ENCODE measurements around the gene CALR. TPM values are rescaled to one million over a fixed set of nuclear protein-coding genes. Genes with fewer than 3 reads are reported as not detected.

The CALR gene
- 525 TPM for total RNA-seq

GRCh38 chr19:12937927-12938778 is at the start of gene CALR:
Gene CALR, plus strand, starts transcription at chr19:12938609. Its CDS starts 71 bp downstream, at chr19:12938680.

GRCh38 chr19:12890787-12891552 is 47.4 kb upstream of the CALR start, which contains the start of gene GCDH:
Gene GCDH, plus strand, starts transcription at chr19:12891160. Its CDS starts 145 bp downstream, at chr19:12891305.

DNA sequence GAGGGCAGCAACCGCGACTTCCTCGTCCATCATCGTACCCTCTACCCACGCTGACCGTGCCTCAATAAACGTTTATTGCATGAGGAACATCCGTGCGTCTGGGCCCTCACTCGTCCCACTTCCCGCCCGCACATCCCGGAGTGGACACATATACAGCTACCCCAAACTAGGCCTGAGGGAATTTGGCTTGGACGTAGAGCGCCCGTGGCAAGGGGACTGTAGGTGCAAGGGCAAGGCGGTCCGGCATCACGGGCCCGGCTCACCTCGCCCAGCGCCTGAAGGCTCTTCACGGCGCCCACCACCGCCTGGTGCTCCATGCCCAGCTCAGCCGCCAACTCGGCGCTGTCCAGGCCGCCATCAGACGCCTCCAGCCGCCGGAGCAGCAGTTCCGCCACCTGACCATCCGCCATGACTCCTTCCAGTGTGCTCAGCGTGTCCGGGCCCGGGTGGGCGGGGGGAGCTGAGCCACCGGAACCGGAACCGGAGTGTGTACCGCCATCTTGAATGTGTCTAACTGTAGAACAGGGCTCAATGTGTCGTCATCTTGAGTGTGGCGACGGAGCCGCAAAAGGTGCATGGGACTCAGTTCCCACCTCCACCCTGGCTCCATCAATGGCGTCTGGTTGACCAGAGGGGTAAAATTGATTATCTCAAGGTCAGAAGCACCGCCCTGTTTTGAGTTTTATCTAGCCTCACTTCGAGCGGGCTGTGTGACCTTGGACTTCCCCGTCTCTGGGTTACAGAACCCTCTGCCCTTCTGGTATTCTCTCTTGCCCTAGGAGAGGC is 4.9 kb upstream of the CALR start, which contains the start of gene FARSA:
Gene FARSA, minus strand, starts transcription at position 425 of the 786 bp plus-strand sequence. Its CDS starts 15 bp downstream, at position 410.

GRCh38 chr19:12945479-12946091 is 7.2 kb downstream of the CALR start, which contains the start of gene RAD23A:
Gene RAD23A, plus strand, starts transcription at chr19:12945862. Its CDS starts 87 bp downstream, at chr19:12945949.

DNA sequence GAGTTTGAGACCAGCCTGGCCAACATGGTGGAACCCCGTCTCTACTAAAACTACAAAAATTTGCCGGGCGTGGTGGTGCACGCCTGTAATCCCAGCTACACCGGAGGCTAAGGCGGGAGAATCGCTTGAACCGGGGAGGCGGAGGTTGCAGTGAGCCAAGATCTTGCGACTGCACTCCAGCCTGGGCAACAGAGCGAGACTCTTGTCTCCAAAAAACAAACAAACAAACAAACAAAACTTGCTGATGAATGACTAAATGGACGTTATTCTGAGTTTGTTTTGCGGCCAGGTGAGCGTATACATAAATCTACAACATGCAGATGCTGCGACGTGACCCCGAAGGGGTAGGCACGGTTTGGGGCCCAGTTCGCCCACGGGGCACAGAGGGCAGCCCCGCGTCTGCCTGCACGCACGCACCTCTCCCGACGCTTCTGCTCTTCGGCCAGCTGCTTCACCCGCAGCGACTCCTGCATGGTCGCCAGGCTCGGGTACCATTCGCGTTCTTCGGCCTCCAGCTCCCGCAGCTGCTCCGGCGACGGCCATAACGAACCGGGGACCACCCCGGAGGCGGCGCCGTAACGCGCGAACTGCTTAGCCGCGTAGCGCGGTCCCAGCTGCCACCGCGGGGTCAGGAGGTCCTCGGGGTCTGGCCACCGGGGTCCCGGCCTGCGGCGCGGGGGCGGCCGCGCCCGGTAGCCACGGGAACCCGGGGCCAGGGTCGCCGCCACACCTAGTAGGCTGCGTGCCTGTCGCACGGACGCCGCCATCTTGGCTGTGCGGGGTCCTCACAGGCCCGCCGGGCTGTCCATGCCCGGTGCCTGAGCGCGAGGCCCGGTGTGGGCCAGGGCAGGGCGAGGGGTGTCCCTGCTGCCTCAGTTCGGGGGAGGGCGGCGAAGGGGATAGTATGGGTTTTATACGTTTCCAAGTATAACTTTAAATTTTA is 18.3 kb downstream of the CALR start, which contains the start of gene GADD45GIP1:
Gene GADD45GIP1, minus strand, starts transcription at position 778 of the 943 bp plus-strand sequence. Its CDS starts 11 bp downstream, at position 767.

GRCh38 chr19:12969292-12969988 is 31.0 kb downstream of the CALR start, which contains the start of gene DAND5:
Gene DAND5, plus strand, starts transcription at chr19:12969576. Its CDS starts 85 bp downstream, at chr19:12969661.

Small RNA genes within 50 kb of the gene (small RNA-seq; reads per million reads assigned to genes)
- gene MIR5695 (ENCODE audit: low replicate concordance) (0.16 reads per million), gene MIR6515 (ENCODE audit: low replicate concordance) (not detected)

Other genes starting within 250 kb of the CALR start
- 13.4 TPM for gene FBXW9, start 242.0 kb upstream of the CALR start, total RNA-seq
- 75.0 TPM for gene TNPO2, start 214.7 kb upstream of the CALR start, total RNA-seq
- 87.8 TPM for gene TRIR, start 203.9 kb upstream of the CALR start, total RNA-seq
- 48.2 TPM for gene GET3, start 201.1 kb upstream of the CALR start, total RNA-seq
- gene BEST2, start 186.8 kb upstream of the CALR start, total RNA-seq, result not detected
- 55.4 TPM for gene HOOK2, start 163.1 kb upstream of the CALR start, total RNA-seq
- gene JUNB, start 147.1 kb upstream of the CALR start, total RNA-seq, result 219 TPM
- 324 TPM for gene PRDX2, start 136.8 kb upstream of the CALR start, total RNA-seq
- not detected for gene THSD8, start 136.5 kb upstream of the CALR start, total RNA-seq
- 14.4 TPM for gene RNASEH2A, start 132.0 kb upstream of the CALR start, total RNA-seq
- gene RTBDN, start 104.0 kb upstream of the CALR start, total RNA-seq, result not detected
- 1.1 TPM for gene MAST1, start 100.1 kb upstream of the CALR start, total RNA-seq
- 15.4 TPM for gene DNASE2, start 57.2 kb upstream of the CALR start, total RNA-seq
- gene KLF1, start 51.4 kb upstream of the CALR start, total RNA-seq, result 7.1 TPM
- 45.0 TPM for gene GCDH, start 47.4 kb upstream of the CALR start, total RNA-seq
- 1.4 TPM for gene SYCE2, start 19.3 kb upstream of the CALR start, total RNA-seq
- 49.1 TPM for gene FARSA, start 4.9 kb upstream of the CALR start, total RNA-seq
- 77.2 TPM for gene RAD23A, start 7.3 kb downstream of the CALR start, total RNA-seq
- 19.3 TPM for gene GADD45GIP1, start 18.6 kb downstream of the CALR start, total RNA-seq
- not detected for gene DAND5, start 31.0 kb downstream of the CALR start, total RNA-seq
- 48.9 TPM for gene NFIX, start 56.9 kb downstream of the CALR start, total RNA-seq
- 24.1 TPM for gene LYL1, start 164.2 kb downstream of the CALR start, total RNA-seq
- gene TRMT1, start 178.1 kb downstream of the CALR start, total RNA-seq, result 28.3 TPM
- gene NACC1, start 179.7 kb downstream of the CALR start, total RNA-seq, result 20.8 TPM
- 49.5 TPM for gene STX10, start 211.8 kb downstream of the CALR start, total RNA-seq
- gene IER2, start 211.8 kb downstream of the CALR start, total RNA-seq, result 62.4 TPM

All from metanephros (tissue), 2 donors.